GM21528 (cell line): ENCODE results near the gene FKBP1A.

Experiments
- ATAC-seq: cut with Tn5 transposase; IDR thresholded peaks from one replicate; pipeline ENCODE4 v1.9.1; 2021; ENCODE audit warnings: mild to moderate bottlenecking, moderate library complexity; ENCODE audit not compliant: unreplicated experiment, low FRiP score

The FKBP1A gene

GRCh38 chr20:1322511-1323245 lies 70.2 kb downstream of the FKBP1A start:
- ATAC-seq = no peak

GRCh38 chr20:1321654-1321939 lies 71.3 kb downstream of the FKBP1A start:
- ATAC-seq = no peak

- no peak for ATAC-seq
Observed at GRCh38 chr20:1320902-1321653, 71.8 kb downstream of the FKBP1A start.

- no peak for ATAC-seq
Observed at GRCh38 chr20:1320016-1320415, 72.8 kb downstream of the FKBP1A start.

- ATAC-seq = no peak
Observed at GRCh38 chr20:1319462-1319861, 73.4 kb downstream of the FKBP1A start.

- no peak for ATAC-seq
Observed at GRCh38 chr20:1319051-1319450, 73.8 kb downstream of the FKBP1A start.
